HG03280 (cell line): ENCODE measurements around the gene DPAGT1.
"Not testable (repeated sequence)": the region's sequence is repeated elsewhere in the genome, so short reads cannot be mapped to it uniquely, and the experiment has no call there.

Experiments used
- ATAC-seq: cut with Tn5 transposase; IDR thresholded peaks from one replicate; pipeline ENCODE4 v1.9.1; 2021; ENCODE audit warnings: mild to moderate bottlenecking, moderate library complexity; ENCODE audit not compliant: unreplicated experiment

Gene DPAGT1

GRCh38 chr11:119101759-119102423, at the start of gene DPAGT1:
DPAGT1 (minus strand) TSS chr11:119101853; CDS start chr11:119101655, 198 bp downstream.
- peak; percentile 78 for ATAC-seq

GRCh38 chr11:119149786-119150275, 48.2 kb upstream of the DPAGT1 start:
- no peak for ATAC-seq

- ATAC-seq, result no peak
Observed at GRCh38 chr11:119149018-119149785, 47.5 kb upstream of the DPAGT1 start, which contains the start of gene ABCG4. ABCG4 (plus strand) TSS chr11:119149052; CDS start chr11:119149966, 914 bp downstream.

DNA sequence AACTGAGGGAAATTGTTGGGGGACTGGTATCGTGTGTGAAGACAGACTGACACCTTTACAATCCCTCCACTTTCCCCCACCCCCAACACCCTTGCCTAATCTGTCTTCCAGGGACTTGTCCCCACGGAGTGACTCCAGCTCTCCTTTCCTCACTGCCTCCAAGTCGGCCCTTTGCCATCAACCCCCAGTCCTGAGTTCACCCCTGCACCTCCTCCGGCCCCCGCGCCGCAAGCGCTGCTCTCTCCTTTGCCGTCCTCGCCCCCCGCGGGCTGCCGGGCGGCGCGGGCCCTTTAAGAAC, 47.0 kb upstream of the DPAGT1 start:
- no peak for ATAC-seq

- no peak for ATAC-seq
Observed at GRCh38 chr11:119147604-119148333, 46.1 kb upstream of the DPAGT1 start.

GRCh38 chr11:119145551-119145950, 43.9 kb upstream of the DPAGT1 start:
- ATAC-seq, result no peak

- peak; percentile 73 for ATAC-seq
Observed at GRCh38 chr11:119144825-119145486, 43.3 kb upstream of the DPAGT1 start.

DNA sequence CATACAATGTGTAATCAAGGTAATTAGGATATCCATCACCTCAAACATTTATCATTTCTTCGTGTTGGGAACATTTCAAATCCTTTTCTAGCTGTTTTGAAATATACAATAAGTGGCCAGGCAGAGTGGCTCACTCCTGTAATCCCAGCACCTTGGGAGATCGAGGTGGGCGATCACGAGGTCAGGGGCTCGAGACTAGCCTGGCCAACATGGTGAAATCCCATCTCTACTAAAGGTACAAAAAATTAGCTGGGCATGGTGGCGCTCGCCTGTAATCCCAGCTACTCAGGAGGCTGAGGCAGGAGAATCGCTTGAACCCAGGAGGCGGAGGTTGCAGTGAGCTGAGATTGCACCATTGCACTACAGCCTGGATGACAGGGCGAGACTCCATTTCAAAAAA, 37.6 kb upstream of the DPAGT1 start:
- not testable (repeated sequence) for ATAC-seq

- ATAC-seq, result no peak
Observed at GRCh38 chr11:119134389-119134978, 32.8 kb upstream of the DPAGT1 start.

- ATAC-seq, result no peak
Observed at GRCh38 chr11:119130662-119131061, 29.0 kb upstream of the DPAGT1 start.

DNA sequence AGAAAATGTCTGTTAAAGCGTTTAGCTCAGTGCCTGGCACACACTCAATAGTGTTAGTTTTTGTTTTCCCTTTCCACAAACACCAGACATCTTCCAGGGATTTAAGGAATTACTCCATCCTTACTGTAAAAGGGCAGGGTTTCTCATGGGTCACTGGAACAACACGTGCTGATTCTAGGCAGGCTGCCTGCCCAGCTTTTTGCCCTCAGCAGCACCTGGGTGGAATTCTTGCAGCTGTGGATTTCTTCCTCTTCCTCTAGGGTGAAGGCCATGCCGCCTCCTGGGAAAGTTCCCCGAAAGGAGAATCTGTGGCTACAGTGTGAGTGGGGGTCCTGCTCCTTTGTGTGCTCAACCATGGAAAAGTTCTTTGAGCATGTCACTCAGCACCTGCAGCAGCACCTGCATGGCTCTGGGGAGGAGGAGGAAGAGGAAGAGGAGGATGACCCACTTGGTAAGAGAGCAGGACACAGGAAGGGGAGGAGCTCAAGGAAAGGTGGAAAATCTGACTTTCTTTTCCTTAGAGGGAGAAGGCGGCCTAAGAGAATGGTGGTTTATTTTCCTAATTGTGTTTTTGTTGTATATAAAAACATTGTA, 25.1 kb upstream of the DPAGT1 start:
- ATAC-seq, result no peak

- no peak for ATAC-seq
Observed at GRCh38 chr11:119125821-119126220, 24.2 kb upstream of the DPAGT1 start.

DNA sequence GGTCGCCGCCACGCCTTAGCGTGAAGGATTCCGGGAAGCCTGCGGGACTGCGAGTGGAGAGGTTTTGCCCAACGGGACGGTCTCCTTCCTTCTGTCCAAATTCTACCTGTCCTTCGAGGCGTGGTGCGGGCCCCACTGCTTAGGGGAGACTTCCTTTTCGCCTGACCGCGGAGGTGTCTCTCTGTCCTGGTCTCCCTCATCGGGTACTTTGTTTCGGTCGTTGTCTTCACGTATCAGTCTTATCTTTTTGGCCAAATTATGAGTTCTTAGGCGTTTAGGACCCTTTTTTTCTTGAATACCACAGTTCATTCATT, 20.1 kb upstream of the DPAGT1 start:
- no peak for ATAC-seq

DNA sequence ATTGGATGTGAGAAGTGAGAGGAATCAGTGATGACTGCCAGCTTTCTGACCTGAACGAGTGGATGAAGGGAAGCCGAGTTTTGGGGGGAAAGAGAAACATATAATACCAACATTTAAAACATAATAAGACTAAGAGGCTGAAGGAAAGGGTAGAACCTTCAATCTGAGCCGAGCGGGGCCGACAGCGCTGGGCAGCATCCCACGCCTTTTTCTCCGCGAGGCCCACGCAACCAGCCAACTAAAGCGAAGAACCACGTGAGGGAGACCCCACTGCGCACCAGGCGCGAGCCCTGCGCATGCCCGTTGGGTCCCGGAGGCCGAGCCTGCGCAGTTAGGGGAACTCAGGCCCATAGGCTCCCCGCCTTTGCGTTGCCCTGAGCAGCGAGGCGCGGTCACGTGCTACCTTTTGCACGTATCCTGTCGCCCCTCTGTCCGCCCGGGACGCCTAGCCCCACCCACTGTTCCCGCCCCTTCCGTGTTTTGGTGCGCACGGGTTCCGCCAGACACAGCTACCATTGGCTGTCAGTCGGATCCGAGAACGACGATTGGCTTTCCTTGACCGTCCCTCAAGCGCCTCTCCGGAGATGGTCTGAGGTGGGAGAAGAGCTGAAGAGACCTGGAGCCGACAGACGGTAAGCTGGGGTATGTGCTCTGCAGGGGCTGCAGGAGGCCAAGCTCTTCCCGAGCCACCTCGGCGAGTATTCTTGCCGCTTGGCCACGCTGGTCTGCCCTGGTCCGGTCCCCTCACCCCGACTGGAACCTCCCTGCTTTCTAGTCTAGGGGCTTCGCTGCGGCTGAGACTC, 19.6 kb upstream of the DPAGT1 start, which contains the start of gene HINFP:
Gene HINFP (plus strand): TSS at position 573 of the 803 bp plus-strand sequence. CDS start 5,365 bp downstream, outside the sequence.
- peak; percentile 96 for ATAC-seq

DNA sequence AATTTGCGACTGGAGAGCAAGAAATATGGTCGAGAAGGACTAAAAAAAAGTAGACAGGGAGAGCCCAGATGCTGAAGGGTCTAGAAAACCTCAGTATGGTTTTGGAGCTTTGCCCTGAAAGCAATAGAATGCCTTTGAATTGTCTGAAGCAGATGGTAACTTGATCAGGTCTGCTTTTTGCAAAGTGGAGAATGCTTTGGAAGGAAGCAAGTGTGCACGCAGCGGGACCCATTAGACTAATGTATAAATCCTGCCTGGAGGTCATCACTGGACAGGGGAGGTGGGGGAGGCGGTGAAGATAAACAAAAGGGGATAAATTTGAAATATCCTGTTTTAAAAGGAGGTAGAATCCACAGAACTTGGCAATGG, 19.0 kb upstream of the DPAGT1 start:
- ATAC-seq, result no peak

- ATAC-seq, result no peak
Observed at GRCh38 chr11:119118946-119119345, 17.3 kb upstream of the DPAGT1 start.

DNA sequence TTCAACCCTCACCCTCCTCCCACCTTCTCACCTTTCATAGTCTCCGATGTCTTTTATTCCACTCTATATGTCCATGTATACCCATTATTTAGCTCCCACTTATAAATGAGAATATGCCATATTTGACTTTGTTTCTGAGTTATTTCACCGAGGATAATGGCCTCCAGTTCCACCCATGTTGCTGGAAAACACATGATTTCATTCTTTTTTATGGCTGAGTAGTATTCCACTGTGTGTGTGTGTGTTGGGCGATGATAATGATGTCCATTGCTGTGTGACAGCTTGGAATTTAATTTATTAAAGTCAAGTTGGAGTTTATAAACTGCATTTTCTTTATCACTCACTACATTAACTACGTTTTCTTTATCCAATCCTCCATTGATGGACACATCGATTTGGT, 16.6 kb upstream of the DPAGT1 start:
- no peak for ATAC-seq

GRCh38 chr11:119117004-119117706, 15.5 kb upstream of the DPAGT1 start:
- no peak for ATAC-seq

- no peak for ATAC-seq
Observed at GRCh38 chr11:119116601-119117000, 14.9 kb upstream of the DPAGT1 start.
